T-helper 2 cell treated with Interferon-gamma antibody and Interleukin-4, amounts not matched to agents 5 μg/mL and 100 μg/mL, for 36 hours (primary cell): ENCODE results near the gene RASAL2.

Source experiments
- DNase-seq: peaks from one replicate; pipeline ENCODE4 v3.0.0; 2021; ENCODE audit warnings: low spot score
- H3K27ac Mint-ChIP-seq: one replicate; pipeline ENCODE4 v1.8.0; 2021; ENCODE audit warnings: mild to moderate bottlenecking, mixed read lengths
- H3K27me3 Mint-ChIP-seq: one replicate; pipeline ENCODE4 v1.8.0; 2021; ENCODE audit warnings: low read depth, mixed read lengths
- H3K36me3 Mint-ChIP-seq: one replicate; pipeline ENCODE4 v1.8.0; 2021; ENCODE audit warnings: low read depth, mixed read lengths
- H3K4me1 Mint-ChIP-seq: one replicate; pipeline ENCODE4 v1.8.0; 2021; ENCODE audit warnings: low read depth, mixed read lengths
- H3K4me3 Mint-ChIP-seq: one replicate; pipeline ENCODE4 v1.8.0; 2022; ENCODE audit warnings: mild to moderate bottlenecking, moderate library complexity, mixed read lengths
- H3K9me3 Mint-ChIP-seq: one replicate; pipeline ENCODE4 v1.8.0; 2021; ENCODE audit warnings: mixed read lengths

Gene RASAL2

GRCh38 chr1:178360421-178360820 is 266.5 kb downstream of the RASAL2 start:
- no peaks in the 10 kb centered on the region for H3K9me3 Mint-ChIP-seq
- H3K27me3 Mint-ChIP-seq = no peaks in the 10 kb centered on the region
- no peak for DNase-seq
- no peaks in the 10 kb centered on the region for H3K36me3 Mint-ChIP-seq
- no peak overlapping the region for H3K4me3 Mint-ChIP-seq
- no peaks in the 10 kb centered on the region for H3K4me1 Mint-ChIP-seq
- H3K27ac Mint-ChIP-seq = no peak overlapping the region

GRCh38 chr1:178361847-178362246 is 267.9 kb downstream of the RASAL2 start:
- Mint-ChIP-seq H3K4me1 (no peaks in the 10 kb centered on the region), H3K27me3 (no peaks in the 10 kb centered on the region), H3K27ac (no peak overlapping the region), H3K9me3 (no peaks in the 10 kb centered on the region), H3K36me3 (no peaks in the 10 kb centered on the region), H3K4me3 (no peak overlapping the region)
- DNase-seq = no peak

GRCh38 chr1:178362747-178363146 is 268.8 kb downstream of the RASAL2 start:
- H3K4me1 Mint-ChIP-seq = no peaks in the 10 kb centered on the region
- no peaks in the 10 kb centered on the region for H3K27me3 Mint-ChIP-seq
- no peak overlapping the region for H3K27ac Mint-ChIP-seq
- no peak overlapping the region for H3K4me3 Mint-ChIP-seq
- no peak for DNase-seq
- no peaks in the 10 kb centered on the region for H3K9me3 Mint-ChIP-seq
- H3K36me3 Mint-ChIP-seq = no peaks in the 10 kb centered on the region

GRCh38 chr1:178364782-178365181 is 270.9 kb downstream of the RASAL2 start:
- DNase-seq = no peak
- Mint-ChIP-seq H3K9me3 (no peaks in the 10 kb centered on the region), H3K4me3 (no peak overlapping the region), H3K4me1 (no peaks in the 10 kb centered on the region), H3K27me3 (no peaks in the 10 kb centered on the region), H3K27ac (no peak overlapping the region), H3K36me3 (no peaks in the 10 kb centered on the region)

GRCh38 chr1:178367151-178367550 is 273.2 kb downstream of the RASAL2 start:
- Mint-ChIP-seq H3K4me3 (no peak overlapping the region), H3K4me1 (no peaks in the 10 kb centered on the region), H3K36me3 (no peaks in the 10 kb centered on the region), H3K27me3 (no peaks in the 10 kb centered on the region), H3K27ac (no peak overlapping the region), H3K9me3 (no peaks in the 10 kb centered on the region)
- no peak for DNase-seq

- Mint-ChIP-seq H3K27me3 (no peaks in the 10 kb centered on the region), H3K4me3 (no peak overlapping the region), H3K27ac (no peak overlapping the region), H3K9me3 (no peaks in the 10 kb centered on the region), H3K36me3 (no peaks in the 10 kb centered on the region), H3K4me1 (no peaks in the 10 kb centered on the region)
- no peak for DNase-seq
Observed at GRCh38 chr1:178368208-178368607, 274.3 kb downstream of the RASAL2 start.

GRCh38 chr1:178371235-178371634 is 277.3 kb downstream of the RASAL2 start:
- Mint-ChIP-seq H3K9me3 (no peaks in the 10 kb centered on the region), H3K36me3 (no peaks in the 10 kb centered on the region), H3K27ac (no peak overlapping the region), H3K27me3 (no peaks in the 10 kb centered on the region), H3K4me1 (no peaks in the 10 kb centered on the region), H3K4me3 (no peak overlapping the region)
- DNase-seq = no peak

- DNase-seq = no peak
- no peaks in the 10 kb centered on the region for H3K27me3 Mint-ChIP-seq
- H3K27ac Mint-ChIP-seq = no peak overlapping the region
- H3K4me1 Mint-ChIP-seq = no peaks in the 10 kb centered on the region
- no peaks in the 10 kb centered on the region for H3K36me3 Mint-ChIP-seq
- H3K4me3 Mint-ChIP-seq = no peak overlapping the region
- no peaks in the 10 kb centered on the region for H3K9me3 Mint-ChIP-seq
Observed at GRCh38 chr1:178371933-178372388, 278.1 kb downstream of the RASAL2 start.

GRCh38 chr1:178374016-178374415 is 280.1 kb downstream of the RASAL2 start:
- no peak for DNase-seq
- no peak overlapping the region for H3K4me3 Mint-ChIP-seq
- no peak overlapping the region for H3K27ac Mint-ChIP-seq
- no peaks in the 10 kb centered on the region for H3K27me3 Mint-ChIP-seq
- H3K36me3 Mint-ChIP-seq = no peaks in the 10 kb centered on the region
- H3K9me3 Mint-ChIP-seq = no peaks in the 10 kb centered on the region
- H3K4me1 Mint-ChIP-seq = no peaks in the 10 kb centered on the region

- no peaks in the 10 kb centered on the region for H3K36me3 Mint-ChIP-seq
- no peak for DNase-seq
- H3K27me3 Mint-ChIP-seq = no peaks in the 10 kb centered on the region
- no peaks in the 10 kb centered on the region for H3K4me1 Mint-ChIP-seq
- H3K9me3 Mint-ChIP-seq = no peaks in the 10 kb centered on the region
- no peak overlapping the region for H3K27ac Mint-ChIP-seq
- H3K4me3 Mint-ChIP-seq = no peak overlapping the region
Observed at GRCh38 chr1:178376008-178376407, 282.1 kb downstream of the RASAL2 start.

- no peaks in the 10 kb centered on the region for H3K9me3 Mint-ChIP-seq
- no peaks in the 10 kb centered on the region for H3K27me3 Mint-ChIP-seq
- DNase-seq = no peak
- H3K27ac Mint-ChIP-seq = no peak overlapping the region
- no peak overlapping the region for H3K4me3 Mint-ChIP-seq
- H3K36me3 Mint-ChIP-seq = no peaks in the 10 kb centered on the region
- H3K4me1 Mint-ChIP-seq = no peaks in the 10 kb centered on the region
Observed at GRCh38 chr1:178379807-178380206, 285.9 kb downstream of the RASAL2 start.

- H3K4me3 Mint-ChIP-seq = no peak overlapping the region
- H3K36me3 Mint-ChIP-seq = no peaks in the 10 kb centered on the region
- no peaks in the 10 kb centered on the region for H3K4me1 Mint-ChIP-seq
Observed at GRCh38 chr1:178382372-178382771, 288.5 kb downstream of the RASAL2 start.

GRCh38 chr1:178385662-178386061 is 291.8 kb downstream of the RASAL2 start:
- H3K4me3 Mint-ChIP-seq = no peak overlapping the region
- H3K27me3 Mint-ChIP-seq = no peaks in the 10 kb centered on the region
- H3K27ac Mint-ChIP-seq = no peak overlapping the region
- no peaks in the 10 kb centered on the region for H3K4me1 Mint-ChIP-seq
- H3K9me3 Mint-ChIP-seq = no peaks in the 10 kb centered on the region
- no peak for DNase-seq
- no peaks in the 10 kb centered on the region for H3K36me3 Mint-ChIP-seq

More at GRCh38 chr1:178382372-178382771, 288.5 kb downstream of the RASAL2 start:
- Mint-ChIP-seq H3K27me3 (no peaks in the 10 kb centered on the region), H3K27ac (no peak overlapping the region), H3K9me3 (no peaks in the 10 kb centered on the region)
- DNase-seq = no peak

- H3K9me3 Mint-ChIP-seq = no peaks in the 10 kb centered on the region
- H3K4me1 Mint-ChIP-seq = no peaks in the 10 kb centered on the region
- no peaks in the 10 kb centered on the region for H3K36me3 Mint-ChIP-seq
- no peaks in the 10 kb centered on the region for H3K27me3 Mint-ChIP-seq
- DNase-seq = no peak
- H3K27ac Mint-ChIP-seq = no peak overlapping the region
- no peak overlapping the region for H3K4me3 Mint-ChIP-seq
Observed at GRCh38 chr1:178388418-178389145, 294.7 kb downstream of the RASAL2 start.

GRCh38 chr1:178389441-178389840 is 295.5 kb downstream of the RASAL2 start:
- Mint-ChIP-seq H3K4me1 (no peaks in the 10 kb centered on the region), H3K4me3 (no peak overlapping the region), H3K36me3 (no peaks in the 10 kb centered on the region), H3K27me3 (no peaks in the 10 kb centered on the region), H3K27ac (no peak overlapping the region), H3K9me3 (no peaks in the 10 kb centered on the region)
- DNase-seq = no peak
